ENCODE measurements around the gene LAIR2.

LAIR2 gene

GRCh38 chr19:54535601-54536000 is 33.0 kb downstream of the LAIR2 start:
- DNase-seq (ENCODE audit: low read depth), result no peak

- DNase-seq (ENCODE audit: low read depth), result no peak
These were observed 34.3 kb downstream of the LAIR2 start for GRCh38 chr19:54536956-54537355.

GRCh38 chr19:54541712-54542111 is 39.1 kb downstream of the LAIR2 start:
- DNase-seq (ENCODE audit: low read depth), result no peak

GRCh38 chr19:54548806-54549205 is 46.2 kb downstream of the LAIR2 start:
- DNase-seq (ENCODE audit: low read depth), result no peak

GRCh38 chr19:54549224-54549623 is 46.6 kb downstream of the LAIR2 start:
- no peak for DNase-seq (ENCODE audit: low read depth)

- DNase-seq (ENCODE audit: low read depth), result no peak
These were observed 48.7 kb downstream of the LAIR2 start for GRCh38 chr19:54551293-54551692.

GRCh38 chr19:54551950-54552912 is 49.6 kb downstream of the LAIR2 start:
- no peak for DNase-seq (ENCODE audit: low read depth)

- no peak for DNase-seq (ENCODE audit: low read depth)
These were observed 50.3 kb downstream of the LAIR2 start for GRCh38 chr19:54552913-54553310.

- no peak for DNase-seq (ENCODE audit: low read depth)
These were observed 51.4 kb downstream of the LAIR2 start for GRCh38 chr19:54554006-54554405.

GRCh38 chr19:54554896-54555295 is 52.3 kb downstream of the LAIR2 start:
- no peak for DNase-seq (ENCODE audit: low read depth)

GRCh38 chr19:54556194-54556593 is 53.6 kb downstream of the LAIR2 start:
- no peak for DNase-seq (ENCODE audit: low read depth)

GRCh38 chr19:54558339-54558738 is 55.7 kb downstream of the LAIR2 start:
- no peak for DNase-seq (ENCODE audit: low read depth)

Measured in T-helper 22 cell (primary cell).